HCT116 (cell line): ENCODE results near the gene GGTLC2.

ENCODE experiments used
- POLR2A ChIP-seq: IDR thresholded peaks from 2 replicates; pipeline ENCODE4 v1.7.0; 2011; ENCODE audit warnings: borderline replicate concordance; ENCODE audit not compliant: insufficient read depth, insufficient read length; ENCODE audit errors: extremely low read depth
- POLR2AphosphoS5 ChIP-seq: IDR thresholded peaks from 2 replicates; pipeline ENCODE4 v1.6.1; 2011; ENCODE audit warnings: mild to moderate bottlenecking, low read depth, low read length, moderate library complexity
- SIN3A ChIP-seq: IDR thresholded peaks from 2 replicates; pipeline ENCODE4 v1.6.1; 2012; ENCODE audit warnings: low read depth
- SP1 ChIP-seq: IDR thresholded peaks from 2 replicates; pipeline ENCODE4 v1.6.1; 2012; ENCODE audit warnings: low read depth
- SRF ChIP-seq: IDR thresholded peaks from 2 replicates; pipeline ENCODE4 v1.6.1; 2012; ENCODE audit warnings: low read depth
- ZNF274 ChIP-seq: fragments of 200-500 bp; sonication (Bioruptor generic); IDR thresholded peaks from 2 replicates; pipeline ENCODE4 v1.6.1; 2014; ENCODE audit warnings: mild to moderate bottlenecking, low read depth, low read length, inconsistent platforms
- TF ChIP-seq, protein P1 (sequence below), 3 experiments: fragments of 200-600 bp in 1 of 3; sonication (generic) in 1 of 3; IDR thresholded peaks in 2 of 3; conservative IDR thresholded peaks in 1 of 3; 2 replicates each; pipeline ENCODE4 v1.5.1; 2012 to 2017; ENCODE audit warnings: low read depth in 2 of 3, low read length in 2 of 3, antibody characterized with exemption in 1 of 3, borderline replicate concordance in 1 of 3, control low read depth in 1 of 3, mild to moderate bottlenecking in 1 of 3, mixed read lengths in 1 of 3, mixed run types in 1 of 3, moderate library complexity in 1 of 3; ENCODE audit not compliant: insufficient read depth in 1 of 3
- TF ChIP-seq, protein P2 (sequence below): IDR thresholded peaks from 2 replicates; pipeline ENCODE4 v1.6.1; 2012

DNA sequence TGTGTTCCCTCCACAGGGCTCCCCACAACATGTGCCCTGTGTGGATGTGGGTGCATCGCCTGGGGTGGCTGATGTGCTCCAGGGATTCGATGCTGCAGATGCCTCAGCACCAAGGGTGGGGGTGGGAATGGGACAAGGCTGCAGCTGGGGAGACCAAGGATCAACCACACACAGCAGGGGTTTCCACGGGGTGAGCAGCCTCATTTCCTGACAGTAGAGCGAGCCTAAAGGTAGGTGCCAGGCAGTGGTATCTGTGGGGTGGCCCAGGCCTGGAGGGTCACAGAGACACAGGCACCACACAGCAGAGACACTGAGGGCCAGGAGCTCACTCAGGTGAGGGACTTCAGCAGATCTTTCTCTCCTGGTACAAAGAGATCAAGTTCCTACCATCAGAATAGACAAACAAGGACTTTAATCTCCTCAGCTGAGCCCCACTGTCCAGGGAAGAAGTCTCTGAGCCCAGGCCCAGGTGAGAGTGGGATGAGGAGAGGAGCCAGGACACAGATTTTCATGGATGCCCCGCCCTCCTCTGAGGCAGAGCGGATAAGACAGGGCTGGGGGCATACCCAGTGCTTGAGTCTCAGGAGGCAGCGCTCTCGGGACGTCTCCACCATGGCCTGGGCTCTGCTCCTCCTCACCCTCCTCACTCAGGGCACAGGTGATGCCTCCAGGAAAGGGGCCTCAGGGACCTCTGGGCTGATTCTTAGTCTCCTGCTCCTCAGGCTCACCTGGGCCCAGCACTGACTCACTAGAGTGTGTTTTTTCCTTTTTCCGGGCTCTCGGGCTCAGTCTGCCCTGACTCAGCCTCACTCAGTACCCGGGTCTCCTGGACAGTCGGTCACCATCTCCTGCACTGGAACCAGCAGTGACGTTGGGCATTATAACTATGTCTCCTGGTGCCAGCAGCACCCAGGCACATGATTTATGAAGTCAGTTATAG is 19.7 kb downstream of the GGTLC2 start:
- TF ChIP-seq POLR2AphosphoS5: no peak
- TF ChIP-seq, protein P1, sequence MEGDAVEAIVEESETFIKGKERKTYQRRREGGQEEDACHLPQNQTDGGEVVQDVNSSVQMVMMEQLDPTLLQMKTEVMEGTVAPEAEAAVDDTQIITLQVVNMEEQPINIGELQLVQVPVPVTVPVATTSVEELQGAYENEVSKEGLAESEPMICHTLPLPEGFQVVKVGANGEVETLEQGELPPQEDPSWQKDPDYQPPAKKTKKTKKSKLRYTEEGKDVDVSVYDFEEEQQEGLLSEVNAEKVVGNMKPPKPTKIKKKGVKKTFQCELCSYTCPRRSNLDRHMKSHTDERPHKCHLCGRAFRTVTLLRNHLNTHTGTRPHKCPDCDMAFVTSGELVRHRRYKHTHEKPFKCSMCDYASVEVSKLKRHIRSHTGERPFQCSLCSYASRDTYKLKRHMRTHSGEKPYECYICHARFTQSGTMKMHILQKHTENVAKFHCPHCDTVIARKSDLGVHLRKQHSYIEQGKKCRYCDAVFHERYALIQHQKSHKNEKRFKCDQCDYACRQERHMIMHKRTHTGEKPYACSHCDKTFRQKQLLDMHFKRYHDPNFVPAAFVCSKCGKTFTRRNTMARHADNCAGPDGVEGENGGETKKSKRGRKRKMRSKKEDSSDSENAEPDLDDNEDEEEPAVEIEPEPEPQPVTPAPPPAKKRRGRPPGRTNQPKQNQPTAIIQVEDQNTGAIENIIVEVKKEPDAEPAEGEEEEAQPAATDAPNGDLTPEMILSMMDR (IDR thresholded peaks at IDR 0.05 in 2 of 3, conservative IDR thresholded peaks at IDR 0.05 in 1 of 3; ENCODE audit: borderline replicate concordance in 1 of 3, insufficient read depth in 1 of 3, low read depth in 2 of 3, low read length in 2 of 3): no peak
- TF ChIP-seq, protein P2, sequence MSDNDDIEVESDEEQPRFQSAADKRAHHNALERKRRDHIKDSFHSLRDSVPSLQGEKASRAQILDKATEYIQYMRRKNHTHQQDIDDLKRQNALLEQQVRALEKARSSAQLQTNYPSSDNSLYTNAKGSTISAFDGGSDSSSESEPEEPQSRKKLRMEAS: no peak
- no peak for TF ChIP-seq POLR2A
- no peak for TF ChIP-seq SRF
- no peak for TF ChIP-seq ZNF274
- TF ChIP-seq SP1: no peak
- no peak for TF ChIP-seq SIN3A
